Neutrophil (primary cell): ENCODE data around the gene PABPC1L.

Source experiments
- H3K27ac ChIP-seq: fragments of 200-600 bp; sonication (generic); 2 replicates; pipeline ENCODE4 v1.5.1; 2016; ENCODE audit warnings: mild to moderate bottlenecking, moderate library complexity
- H3K27me3 ChIP-seq: fragments of 200-600 bp; sonication (generic); 2 replicates; pipeline ENCODE4 v1.6.0; 2016; ENCODE audit warnings: mild to moderate bottlenecking
- H3K36me3 ChIP-seq: fragments of 200-600 bp; sonication (generic); 2 replicates; pipeline ENCODE4 v1.5.1; 2017
- H3K4me1 ChIP-seq, 2 experiments: fragments of 200-600 bp in 1 of 2; sonication (generic) in 1 of 2; 1 replicate in 1 of 2; 2 replicates in 1 of 2; pipeline versions ENCODE4 v1.5.1 to v1.6.1; 2013 to 2016; ENCODE audit warnings: low read depth in 1 of 2, low read length in 1 of 2, mild to moderate bottlenecking in 1 of 2, moderate library complexity in 1 of 2; ENCODE audit not compliant: control insufficient read depth in 1 of 2, insufficient read depth in 1 of 2
- H3K4me3 ChIP-seq, 2 experiments: fragments of 200-600 bp in 1 of 2; sonication (generic) in 1 of 2; 1 replicate in 1 of 2; 2 replicates in 1 of 2; pipeline ENCODE4 v1.5.1; 2013 to 2016; ENCODE audit warnings: low read depth in 1 of 2, low read length in 1 of 2, mild to moderate bottlenecking in 1 of 2, moderate library complexity in 1 of 2
- H3K9me3 ChIP-seq: fragments of 200-600 bp; sonication (generic); 2 replicates; pipeline ENCODE4 v1.5.1; 2016
- CTCF ChIP-seq: fragments of 200-600 bp; sonication (generic); IDR thresholded peaks from 2 replicates; pipeline ENCODE4 v1.5.1; 2016; ENCODE audit warnings: antibody characterized with exemption

PABPC1L gene

GRCh38 chr20:44894959-44895358 is 14.9 kb upstream of the PABPC1L start:
- no peaks in the 10 kb centered on the region for H3K9me3 ChIP-seq
- no peaks in the 10 kb centered on the region for H3K27me3 ChIP-seq
- peak overlapping the region; percentile 59 for H3K27ac ChIP-seq
- no peak overlapping the region for H3K4me3 ChIP-seq
- TF ChIP-seq CTCF = no peak
- peaks cover 70 to 77% of the 10 kb centered on the region in 2 experiments for H3K4me1 ChIP-seq
- peaks cover under 1% of the 10 kb centered on the region for H3K36me3 ChIP-seq

DNA sequence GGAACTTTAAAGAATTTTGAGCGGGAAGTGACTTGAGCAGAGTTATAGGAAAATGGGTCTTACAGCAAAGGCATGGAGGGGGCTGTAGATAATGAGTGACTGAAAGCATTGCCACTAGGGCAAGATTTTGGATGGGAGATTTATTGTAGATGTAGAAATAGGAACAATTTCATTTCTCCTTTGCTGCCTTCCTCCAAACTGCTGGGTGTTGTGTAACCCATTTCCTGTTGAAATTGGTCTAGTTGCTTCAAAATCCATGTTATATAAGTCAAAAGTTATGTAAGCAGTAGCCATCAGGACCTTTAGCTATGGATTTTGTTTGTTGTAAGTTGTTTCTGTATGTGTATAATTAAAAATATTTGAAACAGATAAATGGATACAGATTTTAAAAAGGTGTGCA is 13.3 kb upstream of the PABPC1L start:
- no peaks in the 10 kb centered on the region for H3K27me3 ChIP-seq
- H3K4me3 ChIP-seq = peak overlapping the region; percentile 25 to 35
- H3K4me1 ChIP-seq = peaks cover 56 to 69% of the 10 kb centered on the region in 2 experiments
- no peaks in the 10 kb centered on the region for H3K9me3 ChIP-seq
- peak overlapping the region; percentile 59 for H3K27ac ChIP-seq
- H3K36me3 ChIP-seq = peaks cover 16% of the 10 kb centered on the region
- no peak for TF ChIP-seq CTCF

DNA sequence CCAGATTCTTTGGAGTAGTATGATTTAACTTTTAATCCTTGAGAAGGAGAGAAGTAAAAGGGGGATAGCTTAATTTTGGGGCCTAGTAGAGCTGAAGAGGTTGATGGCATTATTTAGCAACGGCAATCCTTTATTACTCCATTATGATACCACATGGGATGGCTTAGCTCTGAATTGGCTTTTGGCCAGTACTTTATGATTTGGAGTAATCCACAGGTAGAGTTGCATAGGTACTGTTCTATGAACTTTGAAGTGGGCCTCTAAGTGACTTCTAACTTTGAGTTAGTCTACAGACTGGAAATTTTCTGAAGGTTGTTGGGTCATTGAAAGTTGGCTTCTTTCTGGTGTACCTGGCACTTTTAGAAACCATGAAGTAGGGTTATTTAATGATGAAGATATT is 12.7 kb upstream of the PABPC1L start:
- peak overlapping the region in 1 of 2 experiments; percentile 25 for H3K4me3 ChIP-seq
- peak overlapping the region; percentile 59 for H3K27ac ChIP-seq
- no peaks in the 10 kb centered on the region for H3K9me3 ChIP-seq
- TF ChIP-seq CTCF = no peak
- H3K4me1 ChIP-seq = peaks cover 51 to 64% of the 10 kb centered on the region in 2 experiments
- H3K27me3 ChIP-seq = no peaks in the 10 kb centered on the region
- peaks cover 22% of the 10 kb centered on the region for H3K36me3 ChIP-seq

DNA sequence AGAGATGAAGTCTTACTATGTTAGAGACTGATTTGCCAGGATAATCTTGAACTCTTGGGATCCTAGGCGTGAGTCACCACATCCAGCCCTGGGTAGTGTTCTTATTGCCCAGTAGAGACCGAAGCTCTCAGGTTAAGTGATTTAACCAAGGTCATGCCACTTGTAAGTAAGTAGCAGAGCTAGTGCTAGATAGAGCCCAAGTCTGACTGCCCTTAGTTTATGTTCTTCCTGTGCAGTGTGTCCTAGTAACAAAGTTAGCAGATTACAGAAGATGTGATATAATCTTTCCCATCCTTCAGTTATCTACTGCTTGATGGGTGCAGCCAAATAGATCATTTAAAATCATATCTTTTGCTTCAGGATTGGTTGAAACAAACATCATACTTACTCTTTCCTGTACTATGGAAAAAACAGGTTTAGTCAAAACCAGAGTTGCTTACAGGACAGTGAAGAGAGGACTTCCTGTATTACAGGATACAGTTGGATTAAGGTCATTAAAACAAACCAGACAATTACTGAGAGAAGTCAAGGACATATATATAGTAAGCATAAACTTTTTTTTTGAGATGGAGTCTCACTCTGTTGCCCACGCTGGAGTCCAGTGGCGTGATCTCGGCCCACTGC is 9.5 kb upstream of the PABPC1L start:
- peak overlapping the region; percentile 49 for H3K27ac ChIP-seq
- H3K4me1 ChIP-seq = peaks cover 36 to 50% of the 10 kb centered on the region in 2 experiments
- H3K36me3 ChIP-seq = peaks cover 54% of the 10 kb centered on the region
- no peaks in the 10 kb centered on the region for H3K9me3 ChIP-seq
- TF ChIP-seq CTCF = no peak
- no peak overlapping the region for H3K4me3 ChIP-seq
- no peaks in the 10 kb centered on the region for H3K27me3 ChIP-seq

GRCh38 chr20:44901974-44902373 is 7.9 kb upstream of the PABPC1L start:
- TF ChIP-seq CTCF = no peak
- Histone ChIP-seq H3K36me3 (peaks cover 70% of the 10 kb centered on the region), H3K4me3 (no peak overlapping the region), H3K4me1 (peaks cover 20 to 33% of the 10 kb centered on the region in 2 experiments), H3K27ac (no peak overlapping the region), H3K27me3 (no peaks in the 10 kb centered on the region), H3K9me3 (no peaks in the 10 kb centered on the region)
